ENCODE results near the gene PPFIA1. TPM values are rescaled to one million over a fixed set of nuclear protein-coding genes. Genes with fewer than 3 reads are reported as not detected.
A peak's percentile ranks its signal among the peaks of the same experiment; 100 is the strongest.

PPFIA1 gene
- total and polyA plus RNA-seq, 2 of the 8 experiments (the other 6 are each of a cell fraction or from before 2014, with no cell fraction given) = 44.3 to 73.5 TPM

- no peak overlapping the region for H3K4me2 ChIP-seq (ENCODE audit: insufficient read depth in 1 of 2, low read depth in 2 of 2, low read length in 2 of 2)
- DNase-seq (ENCODE audit: low read depth in 1 of 2, low spot score in 2 of 2) (no peak), FAIRE-seq (no peak)
- H3K18ac ChIP-seq (ENCODE audit: extremely low read depth, low read length) = no peak overlapping the region
- H2BK5ac ChIP-seq (ENCODE audit: low read depth, low read length) = no peak overlapping the region
- no peak overlapping the region for H3K9ac ChIP-seq (replicated peaks in 1 of 4; ENCODE audit: extremely low read depth in 1 of 4, low read depth in 3 of 4, low read length in 3 of 4)
- no peak overlapping the region for H2AFZ ChIP-seq (ENCODE audit: low read length)
- H2BK20ac ChIP-seq (ENCODE audit: low read length) = no peak overlapping the region
- CTCF ChIA-PET (ENCODE audit: partially characterized antibody) = interaction anchor here (0.6 to 1.3 kb wide), 6 partner anchors 9 to 56 kb away, joined by 3 read pairs; no protein-coding TSS in a partner anchor
- no peak overlapping the region for H4K8ac ChIP-seq (ENCODE audit: extremely low read depth, insufficient read depth, low read length)
- no peak overlapping the region for H2BK15ac ChIP-seq (ENCODE audit: low read length)
- H3K23ac ChIP-seq (ENCODE audit: insufficient read length) = no peak overlapping the region
- TF ChIP-seq, protein P1, sequence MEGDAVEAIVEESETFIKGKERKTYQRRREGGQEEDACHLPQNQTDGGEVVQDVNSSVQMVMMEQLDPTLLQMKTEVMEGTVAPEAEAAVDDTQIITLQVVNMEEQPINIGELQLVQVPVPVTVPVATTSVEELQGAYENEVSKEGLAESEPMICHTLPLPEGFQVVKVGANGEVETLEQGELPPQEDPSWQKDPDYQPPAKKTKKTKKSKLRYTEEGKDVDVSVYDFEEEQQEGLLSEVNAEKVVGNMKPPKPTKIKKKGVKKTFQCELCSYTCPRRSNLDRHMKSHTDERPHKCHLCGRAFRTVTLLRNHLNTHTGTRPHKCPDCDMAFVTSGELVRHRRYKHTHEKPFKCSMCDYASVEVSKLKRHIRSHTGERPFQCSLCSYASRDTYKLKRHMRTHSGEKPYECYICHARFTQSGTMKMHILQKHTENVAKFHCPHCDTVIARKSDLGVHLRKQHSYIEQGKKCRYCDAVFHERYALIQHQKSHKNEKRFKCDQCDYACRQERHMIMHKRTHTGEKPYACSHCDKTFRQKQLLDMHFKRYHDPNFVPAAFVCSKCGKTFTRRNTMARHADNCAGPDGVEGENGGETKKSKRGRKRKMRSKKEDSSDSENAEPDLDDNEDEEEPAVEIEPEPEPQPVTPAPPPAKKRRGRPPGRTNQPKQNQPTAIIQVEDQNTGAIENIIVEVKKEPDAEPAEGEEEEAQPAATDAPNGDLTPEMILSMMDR (IDR thresholded peaks at IDR 0.05; ENCODE audit: control extremely low read depth in 1 of 3, insufficient read depth in 1 of 3, low read depth in 1 of 3, low read length in 3 of 3) = peak in 2 of 3 experiments; percentile 9 to 26; a peak in 3 of 4 replicates
- TF ChIP-seq TEAD4 (IDR thresholded peaks at IDR 0.05; ENCODE audit: low read depth, low read length) (no peak), POLR2AphosphoS5 (IDR thresholded peaks at IDR 0.05; ENCODE audit: low read depth, low read length) (no peak), MAX (IDR thresholded peaks at IDR 0.05) (no peak), SUZ12 (IDR thresholded peaks at IDR 0.05; ENCODE audit: low read length) (no peak)
- H3K14ac ChIP-seq (ENCODE audit: insufficient read length) = no peak overlapping the region
- no peaks in the 10 kb centered on the region for H3K23me2 ChIP-seq (ENCODE audit: low read depth, low read length)
- POLR2A ChIA-PET (ENCODE audit: partially characterized antibody) = interaction anchor here (1.0 to 1.3 kb wide), 3 partner anchors 9 to 11 kb away, joined by 3 read pairs; no protein-coding TSS in a partner anchor
- no peak overlapping the region for H3K56ac ChIP-seq (replicated peaks; ENCODE audit: insufficient read length, low read depth, low read length)
- H3K4ac ChIP-seq (replicated peaks; ENCODE audit: insufficient read length, low read depth, low read length) = no peak overlapping the region
- no peaks in the 10 kb centered on the region for H3K79me2 ChIP-seq (ENCODE audit: control insufficient read depth in 1 of 2, insufficient read depth in 2 of 2, low read length in 2 of 2)
- no peak overlapping the region for H3K27ac ChIP-seq (ENCODE audit: low read depth, low read length)
- H2BK120ac ChIP-seq (replicated peaks; ENCODE audit: low read depth, low read length) = no peak overlapping the region
- no peak overlapping the region for H4K5ac ChIP-seq (ENCODE audit: insufficient read length, low read depth, low read length)
- H4K91ac ChIP-seq (replicated peaks; ENCODE audit: insufficient read length, low read length) = no peak overlapping the region
- no peak overlapping the region for H2BK12ac ChIP-seq (ENCODE audit: low read depth, low read length)
- WGBS, 2 experiments (ENCODE audit: extremely low coverage in 1 of 2, insufficient coverage in 1 of 2, insufficient read length in 1 of 2, insufficient replicate concordance in 2 of 2, low coverage in 1 of 2, low lambda C conversion rate in 2 of 2, missing lambda C conversion rate in 1 of 2) = 94% methylated on average over 10 of the region's 10 CpGs; no CpG with 5 or more reads in 1 of the 2 experiments
- H3K27me3 ChIP-seq (replicated peaks in 1 of 4; ENCODE audit: control insufficient read depth in 3 of 4, extremely low read depth in 1 of 4, insufficient read depth in 3 of 4, low read length in 3 of 4) = no peaks in the 10 kb centered on the region
- H3K4me1 ChIP-seq (replicated peaks in 1 of 4; ENCODE audit: control insufficient read depth in 3 of 4, insufficient read depth in 4 of 4, low read length in 3 of 4) = no peaks in the 10 kb centered on the region
- H2AK5ac ChIP-seq (ENCODE audit: low read depth, low read length) = no peak overlapping the region
- H3K79me1 ChIP-seq (ENCODE audit: low read depth, low read length) = no peaks in the 10 kb centered on the region; the same call in 1 of the 2 replicates
- H3K4me3 ChIP-seq (ENCODE audit: extremely low read depth in 1 of 4, insufficient read depth in 2 of 4, low read depth in 3 of 4, low read length in 4 of 4) = no peak overlapping the region
- no peaks in the 10 kb centered on the region for H3K9me3 ChIP-seq (ENCODE audit: insufficient read depth in 2 of 2, low read depth in 1 of 2, low read length in 1 of 2)
- peaks cover 46 to 87% (median 80%) of the 10 kb centered on the region in 4 experiments for H3K36me3 ChIP-seq (ENCODE audit: control insufficient read depth in 2 of 4, insufficient read depth in 4 of 4, low read length in 3 of 4)
- H4K20me1 ChIP-seq (replicated peaks in 1 of 2; ENCODE audit: control insufficient read depth in 1 of 2, insufficient read depth in 2 of 2, low read length in 2 of 2) = peaks cover 5 to 27% of the 10 kb centered on the region in 2 experiments
Observed at GRCh38 chr11:70415191-70415590, 144.7 kb downstream of the PPFIA1 start.

Data from H1 (cell line).